ENCODE results near the gene ZNF385C. TPM values are rescaled to one million over a fixed set of nuclear protein-coding genes. Genes with fewer than 3 reads are reported as not detected.

ZNF385C gene
- total RNA-seq, 1 experiment from 2014 or later, result not detected

- Histone ChIP-seq H3K9me2 (replicated peaks; ENCODE audit: insufficient read depth, low read length) (no peaks in the 10 kb centered on the region), H3K27me3 (ENCODE audit: low read length) (no peaks in the 10 kb centered on the region), H3K9me3 (ENCODE audit: low read length) (no peaks in the 10 kb centered on the region), H3K36me3 (ENCODE audit: insufficient read depth, low read length) (no peaks in the 10 kb centered on the region), H2AFZ (ENCODE audit: low read length) (no peak overlapping the region), H3K4me3 (ENCODE audit: low read length) (no peak overlapping the region), H4K20me1 (ENCODE audit: insufficient read depth, low read depth, low read length) (no peaks in the 10 kb centered on the region), H3K27ac (ENCODE audit: low read length) (no peak overlapping the region), H3K4me1 (ENCODE audit: low read length) (peaks cover 13% of the 10 kb centered on the region), H3K4me2 (ENCODE audit: low read depth, low read length, poor library complexity, severe bottlenecking) (no peak overlapping the region), H3K9ac (ENCODE audit: low read length) (no peak overlapping the region), H3K79me2 (ENCODE audit: low read length) (no peaks in the 10 kb centered on the region)
- no peak for DNase-seq
Observed at GRCh38 chr17:42107124-42107523, 8.9 kb upstream of the ZNF385C start.

GRCh38 chr17:42106009-42106408, 7.7 kb upstream of the ZNF385C start:
- H3K9me2 ChIP-seq (replicated peaks; ENCODE audit: insufficient read depth, low read length), result no peaks in the 10 kb centered on the region
- DNase-seq, result no peak

GRCh38 chr17:42104264-42104663, 6.0 kb upstream of the ZNF385C start:
- H4K20me1 ChIP-seq (ENCODE audit: insufficient read depth, low read depth, low read length), result no peaks in the 10 kb centered on the region
- H3K4me1 ChIP-seq (ENCODE audit: low read length), result peaks cover 4% of the 10 kb centered on the region
- no peak overlapping the region for H3K4me3 ChIP-seq (ENCODE audit: low read length)
- no peaks in the 10 kb centered on the region for H3K9me3 ChIP-seq (ENCODE audit: low read length)
- DNase-seq, result no peak
- no peak overlapping the region for H2AFZ ChIP-seq (ENCODE audit: low read length)
- no peaks in the 10 kb centered on the region for H3K27me3 ChIP-seq (ENCODE audit: low read length)
- no peaks in the 10 kb centered on the region for H3K36me3 ChIP-seq (ENCODE audit: insufficient read depth, low read length)
- H3K27ac ChIP-seq (ENCODE audit: low read length), result no peak overlapping the region
- no peak overlapping the region for H3K9ac ChIP-seq (ENCODE audit: low read length)
- no peak overlapping the region for H3K4me2 ChIP-seq (ENCODE audit: low read depth, low read length, poor library complexity, severe bottlenecking)
- H3K9me2 ChIP-seq (replicated peaks; ENCODE audit: insufficient read depth, low read length), result no peaks in the 10 kb centered on the region
- no peaks in the 10 kb centered on the region for H3K79me2 ChIP-seq (ENCODE audit: low read length)

More at GRCh38 chr17:42106009-42106408, 7.7 kb upstream of the ZNF385C start:
- Histone ChIP-seq H3K4me2 (ENCODE audit: low read depth, low read length, poor library complexity, severe bottlenecking) (no peak overlapping the region), H3K79me2 (ENCODE audit: low read length) (no peaks in the 10 kb centered on the region), H3K4me3 (ENCODE audit: low read length) (no peak overlapping the region), H3K27ac (ENCODE audit: low read length) (no peak overlapping the region), H4K20me1 (ENCODE audit: insufficient read depth, low read depth, low read length) (no peaks in the 10 kb centered on the region), H3K27me3 (ENCODE audit: low read length) (no peaks in the 10 kb centered on the region), H2AFZ (ENCODE audit: low read length) (no peak overlapping the region), H3K9ac (ENCODE audit: low read length) (no peak overlapping the region), H3K9me3 (ENCODE audit: low read length) (no peaks in the 10 kb centered on the region), H3K36me3 (ENCODE audit: insufficient read depth, low read length) (no peaks in the 10 kb centered on the region), H3K4me1 (ENCODE audit: low read length) (peaks cover 4% of the 10 kb centered on the region)

GRCh38 chr17:42103221-42103954, 5.1 kb upstream of the ZNF385C start:
- H3K79me2 ChIP-seq (ENCODE audit: low read length), result no peaks in the 10 kb centered on the region
- H4K20me1 ChIP-seq (ENCODE audit: insufficient read depth, low read depth, low read length), result no peaks in the 10 kb centered on the region
- no peaks in the 10 kb centered on the region for H3K36me3 ChIP-seq (ENCODE audit: insufficient read depth, low read length)
- H3K4me2 ChIP-seq (ENCODE audit: low read depth, low read length, poor library complexity, severe bottlenecking), result no peak overlapping the region
- DNase-seq, result no peak
- no peak overlapping the region for H3K27ac ChIP-seq (ENCODE audit: low read length)
- H3K4me3 ChIP-seq (ENCODE audit: low read length), result no peak overlapping the region
- no peaks in the 10 kb centered on the region for H3K27me3 ChIP-seq (ENCODE audit: low read length)
- peaks cover 4% of the 10 kb centered on the region for H3K4me1 ChIP-seq (ENCODE audit: low read length)
- no peaks in the 10 kb centered on the region for H3K9me2 ChIP-seq (replicated peaks; ENCODE audit: insufficient read depth, low read length)
- no peak overlapping the region for H3K9ac ChIP-seq (ENCODE audit: low read length)
- H2AFZ ChIP-seq (ENCODE audit: low read length), result no peak overlapping the region
- no peaks in the 10 kb centered on the region for H3K9me3 ChIP-seq (ENCODE audit: low read length)

- Histone ChIP-seq H3K4me3 (ENCODE audit: low read length) (no peak overlapping the region), H3K9ac (ENCODE audit: low read length) (no peak overlapping the region), H3K79me2 (ENCODE audit: low read length) (no peaks in the 10 kb centered on the region), H4K20me1 (ENCODE audit: insufficient read depth, low read depth, low read length) (no peaks in the 10 kb centered on the region), H3K27ac (ENCODE audit: low read length) (no peak overlapping the region), H3K27me3 (ENCODE audit: low read length) (no peaks in the 10 kb centered on the region), H3K36me3 (ENCODE audit: insufficient read depth, low read length) (no peaks in the 10 kb centered on the region), H3K4me1 (ENCODE audit: low read length) (no peaks in the 10 kb centered on the region; the same call in 1 of the 2 replicates), H2AFZ (ENCODE audit: low read length) (no peak overlapping the region), H3K9me2 (replicated peaks; ENCODE audit: insufficient read depth, low read length) (no peaks in the 10 kb centered on the region), H3K4me2 (ENCODE audit: low read depth, low read length, poor library complexity, severe bottlenecking) (no peak overlapping the region), H3K9me3 (ENCODE audit: low read length) (no peaks in the 10 kb centered on the region)
- DNase-seq, result peak; percentile 87
Observed at GRCh38 chr17:42101513-42102292, 3.4 kb upstream of the ZNF385C start.

GRCh38 chr17:42098730-42099399, 592 bp upstream of the ZNF385C start:
- no peak overlapping the region for H3K4me3 ChIP-seq (ENCODE audit: low read length)
- no peak overlapping the region for H2AFZ ChIP-seq (ENCODE audit: low read length)
- H3K4me1 ChIP-seq (ENCODE audit: low read length), result no peaks in the 10 kb centered on the region; the same call in 1 of the 2 replicates

GRCh38 chr17:42096360-42097111, 1.7 kb downstream of the ZNF385C start:
- Histone ChIP-seq H3K4me2 (ENCODE audit: low read depth, low read length, poor library complexity, severe bottlenecking) (no peak overlapping the region), H3K36me3 (ENCODE audit: insufficient read depth, low read length) (no peaks in the 10 kb centered on the region), H3K4me3 (ENCODE audit: low read length) (no peak overlapping the region), H3K27ac (ENCODE audit: low read length) (no peak overlapping the region), H3K4me1 (ENCODE audit: low read length) (no peaks in the 10 kb centered on the region; the same call in 1 of the 2 replicates), H3K9ac (ENCODE audit: low read length) (no peak overlapping the region), H3K9me3 (ENCODE audit: low read length) (no peaks in the 10 kb centered on the region), H3K79me2 (ENCODE audit: low read length) (no peaks in the 10 kb centered on the region), H3K9me2 (replicated peaks; ENCODE audit: insufficient read depth, low read length) (no peaks in the 10 kb centered on the region), H3K27me3 (ENCODE audit: low read length) (no peaks in the 10 kb centered on the region), H4K20me1 (ENCODE audit: insufficient read depth, low read depth, low read length) (no peaks in the 10 kb centered on the region), H2AFZ (ENCODE audit: low read length) (no peak overlapping the region)
- DNase-seq, result no peak

More at GRCh38 chr17:42098730-42099399, 592 bp upstream of the ZNF385C start:
- no peaks in the 10 kb centered on the region for H3K9me3 ChIP-seq (ENCODE audit: low read length)
- H3K79me2 ChIP-seq (ENCODE audit: low read length), result no peaks in the 10 kb centered on the region
- no peaks in the 10 kb centered on the region for H3K27me3 ChIP-seq (ENCODE audit: low read length)
- no peak overlapping the region for H3K4me2 ChIP-seq (ENCODE audit: low read depth, low read length, poor library complexity, severe bottlenecking)
- no peak overlapping the region for H3K9ac ChIP-seq (ENCODE audit: low read length)
- H3K36me3 ChIP-seq (ENCODE audit: insufficient read depth, low read length), result no peaks in the 10 kb centered on the region
- no peak overlapping the region for H3K27ac ChIP-seq (ENCODE audit: low read length)
- DNase-seq, result no peak
- no peaks in the 10 kb centered on the region for H4K20me1 ChIP-seq (ENCODE audit: insufficient read depth, low read depth, low read length)
- no peaks in the 10 kb centered on the region for H3K9me2 ChIP-seq (replicated peaks; ENCODE audit: insufficient read depth, low read length)

Data from Karpas-422 (cell line).